K562 (cell line): Measurements from ENCODE around the gene NEK1. TPM values are rescaled to one million over a fixed set of nuclear protein-coding genes. Genes with fewer than 3 reads are reported as not detected.

Experiments used
- BCLAF1 ChIP-seq, 2 experiments: fragments of 450-650 bp in 1 of 2; IDR thresholded peaks; 2 replicates each; pipeline ENCODE4 v1.6.1; 2011 to 2017; ENCODE audit warnings: low read depth in 2 of 2, antibody characterized with exemption in 1 of 2, borderline replicate concordance in 1 of 2, low read length in 1 of 2, mild to moderate bottlenecking in 1 of 2, mixed read lengths in 1 of 2; ENCODE audit not compliant: control insufficient read depth in 1 of 2
- CREB3 ChIP-seq: fragments of 450-650 bp; conservative IDR thresholded peaks from 2 replicates; pipeline ENCODE4 v1.6.1; 2016; ENCODE audit warnings: missing genetic modification characterization, low read depth, mild to moderate bottlenecking, missing compliant biosample characterization, moderate library complexity
- GTF3C2 ChIP-seq: IDR thresholded peaks from 3 replicates; pipeline ENCODE4 v1.6.1; 2011; ENCODE audit warnings: borderline replicate concordance, mild to moderate bottlenecking, moderate library complexity; ENCODE audit not compliant: insufficient read length; ENCODE audit errors: extremely low read depth
- HIVEP1 ChIP-seq: fragments of 250-450 bp; sonication (Bioruptor Pico); IDR thresholded peaks from 2 replicates; pipeline ENCODE4 v1.4.0; 2020; ENCODE audit warnings: mild to moderate bottlenecking
- NCOA4 ChIP-seq: fragments of 450-650 bp; IDR thresholded peaks from 2 replicates; pipeline ENCODE4 v1.6.1; 2018; ENCODE audit warnings: mild to moderate bottlenecking; ENCODE audit not compliant: partially characterized antibody
- SIRT6 ChIP-seq: IDR thresholded peaks from one replicate; pipeline ENCODE4 v1.6.1; 2012; ENCODE audit warnings: low read depth, mild to moderate bottlenecking, control low read depth, inconsistent platforms, low read length, moderate library complexity
- SNAPC5 ChIP-seq: fragments of 250-450 bp; sonication (Bioruptor Pico); IDR thresholded peaks from 2 replicates; pipeline ENCODE4 v1.8.0; 2021; ENCODE audit warnings: moderate library complexity, mild to moderate bottlenecking, inconsistent platforms
- SPI1 ChIP-seq: IDR thresholded peaks from 2 replicates; pipeline ENCODE4 v1.6.1; 2011; ENCODE audit warnings: low read depth, low read length, control low read depth, borderline replicate concordance
- SUPT5H ChIP-seq: fragments of 450-650 bp; IDR thresholded peaks from 2 replicates; pipeline ENCODE4 v1.6.1; 2016
- ZBTB12 ChIP-seq: fragments of 250-450 bp; sonication (Bioruptor Pico); IDR thresholded peaks from 2 replicates; pipeline ENCODE4 v1.4.0; 2020
- ZBTB49 ChIP-seq: sonication (generic); formaldehyde crosslinking; IDR thresholded peaks from 2 replicates; pipeline ENCODE4 v1.8.0; 2022; ENCODE audit warnings: missing genetic modification reagents, mild to moderate bottlenecking, borderline replicate concordance
- ZC3H11A ChIP-seq: IDR thresholded peaks from 2 replicates; pipeline ENCODE4 v1.6.1; 2012; ENCODE audit warnings: low read depth, low read length, improper control_type of control experiment
- polyA plus RNA-seq, 8 experiments: library from polyadenylated mRNA; depleted of rRNA in 4 of 8; stranded (reverse) in 5 of 8; unstranded in 3 of 8; fragments of >200 nt; fragmentation: Nextera tagmentation in 2 of 8; fragmentation: Illumina TruSeq in 1 of 8; extraction: Ambion mirVana in 2 of 8; extraction: Trizol in 1 of 8; gene quantifications; 2 replicates each; pipeline versions ENCODE4 v1.2.1 to v1.2.3, GENCODE V29; 2011 to 2014; ENCODE audit warnings: inconsistent platforms in 1 of 8, missing spikeins in 1 of 8
- total RNA-seq, 7 experiments: library from RNA; depleted of rRNA in 6 of 7; stranded (reverse); fragments of >200 nt in 6 of 7; fragmentation: Illumina TruSeq in 2 of 7; extraction: Trizol in 2 of 7; gene quantifications; 2 replicates each; pipeline versions ENCODE4 v1.2.1 to v1.2.3, GENCODE V29; 2011 to 2021; ENCODE audit warnings: low replicate concordance in 1 of 7

Gene NEK1
- total and polyA plus RNA-seq, 9 of the 15 experiments (the other 6 are each of a cell fraction or from before 2014, with no cell fraction given), result 6.2 to 15.7 (median 10.3) TPM

GRCh38 chr4:169611991-169612870 lies at the start of gene NEK1 (continued):
- TF ChIP-seq ZBTB12, result peak; percentile 89
- no peak for TF ChIP-seq SPI1
- no peak for TF ChIP-seq GTF3C2
- no peak for TF ChIP-seq SNAPC5 (CRISPR knock-in tag)
- no peak for TF ChIP-seq ZC3H11A
- TF ChIP-seq NCOA4, result no peak
- TF ChIP-seq CREB3 (tag), result no peak; the same call in 1 of the 2 replicates
- 0 out of 2 replicates have a peak, but pooled peaks have one; percentile 85 for TF ChIP-seq ZBTB49 (CRISPR knock-in tag)
- no peak for TF ChIP-seq HIVEP1 (CRISPR knock-in tag)
- no peak for TF ChIP-seq SIRT6
- no peak for TF ChIP-seq BCLAF1 (IDR thresholded peaks at IDR 0.05; ENCODE audit: borderline replicate concordance in 1 of 2, control insufficient read depth in 1 of 2, low read depth in 2 of 2, low read length in 1 of 2)
- peak; percentile 97 for TF ChIP-seq SUPT5H
